Measurements from ENCODE around the gene SGK1. TPM values are rescaled to one million over a fixed set of nuclear protein-coding genes. Genes with fewer than 3 reads are reported as not detected.
"Not testable (repeated sequence)": the region's sequence is repeated elsewhere in the genome, so short reads cannot be mapped to it uniquely, and the experiment has no call there.

SGK1 gene
- polyA plus RNA-seq, 4 donors: 46.0 to 92.6 (median 83.0) TPM

DNA sequence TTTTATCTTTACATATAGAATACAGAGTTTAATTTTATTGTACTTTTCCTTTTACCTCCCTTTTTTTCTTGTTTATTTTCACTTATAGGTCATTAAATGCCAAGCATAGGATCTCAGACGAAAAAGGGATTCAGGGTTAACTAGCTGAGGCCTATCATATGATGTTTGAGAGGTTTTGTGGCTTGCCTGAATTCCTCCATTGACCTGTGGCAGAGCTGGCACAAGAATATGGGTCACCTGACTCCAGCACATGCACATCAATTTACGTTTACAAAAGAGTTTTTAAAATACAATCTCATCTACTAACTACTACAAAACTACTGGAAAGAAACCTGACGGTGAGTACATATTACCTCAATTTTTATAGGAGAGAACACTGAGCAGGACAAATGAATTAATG lies 60.4 kb downstream of the SGK1 start:
- no peak for DNase-seq (ENCODE audit: low read depth in 4 of 4, low spot score in 3 of 4)

GRCh38 chr6:134256862-134257261 lies 61.0 kb downstream of the SGK1 start:
- DNase-seq (ENCODE audit: low read depth in 4 of 4, low spot score in 3 of 4): no peak

DNA sequence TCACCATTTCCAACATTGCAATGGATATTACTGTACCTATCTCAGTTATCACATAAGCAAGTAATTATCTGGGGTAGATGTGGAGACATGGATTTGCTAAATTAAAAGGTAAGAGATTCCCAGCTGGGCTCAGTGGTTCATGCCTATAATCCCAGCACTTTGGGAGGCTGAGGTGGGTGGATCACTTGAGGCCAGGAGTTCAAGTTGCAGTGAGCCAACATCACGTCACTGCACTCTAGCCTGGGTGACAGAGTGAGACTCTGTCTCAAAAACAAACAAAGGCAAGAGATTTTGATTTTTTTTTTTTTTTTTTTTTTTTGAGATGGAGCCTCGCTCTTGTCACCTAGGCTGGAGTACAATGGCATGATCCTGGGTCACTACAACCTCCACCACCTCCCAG lies 62.6 kb downstream of the SGK1 start:
- DNase-seq (ENCODE audit: low read depth in 4 of 4, low spot score in 3 of 4): not testable (repeated sequence)

DNA sequence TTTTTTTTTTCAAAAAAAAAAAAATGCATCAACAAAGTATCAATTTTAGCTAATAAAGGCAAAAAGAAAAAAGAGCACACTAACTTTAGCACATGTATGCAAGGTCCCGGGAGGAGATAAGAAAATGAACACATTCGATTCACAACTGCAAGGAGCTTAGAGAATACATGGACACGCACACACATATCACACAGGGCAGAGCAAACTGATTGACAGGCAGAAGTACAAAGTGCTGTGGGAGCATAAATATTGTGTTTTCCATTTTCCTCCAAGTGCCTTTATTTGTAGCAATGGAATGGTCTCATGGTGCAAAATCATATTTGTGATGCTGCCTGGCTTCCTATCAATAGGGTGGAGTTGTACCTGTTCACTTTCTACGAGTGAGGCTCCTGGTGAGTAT lies 63.8 kb downstream of the SGK1 start:
- DNase-seq (ENCODE audit: low read depth in 4 of 4, low spot score in 3 of 4): no peak

DNA sequence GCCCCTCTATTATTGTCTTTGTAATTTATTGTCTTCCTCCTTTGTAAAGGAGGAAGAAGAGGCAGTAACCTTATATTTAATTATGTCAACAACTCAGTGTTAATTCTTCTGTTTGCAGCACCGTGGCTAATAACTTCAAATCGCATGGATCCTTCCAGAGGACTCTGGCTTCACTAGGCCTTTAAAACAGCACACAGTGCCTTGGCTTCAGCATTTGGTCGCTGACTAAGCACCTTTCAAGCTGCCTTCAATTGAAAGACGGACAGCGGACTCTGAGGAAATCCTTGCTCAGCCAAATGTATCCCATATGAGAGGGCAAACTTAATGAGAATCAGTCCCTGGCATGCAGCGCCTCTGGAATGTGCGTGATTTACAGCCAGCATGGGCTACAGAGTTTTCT lies 64.2 kb downstream of the SGK1 start:
- peak; percentile 38 to 62 (median 48) for DNase-seq (ENCODE audit: low read depth in 4 of 4, low spot score in 3 of 4)

GRCh38 chr6:134251320-134251719 lies 66.6 kb downstream of the SGK1 start:
- DNase-seq (ENCODE audit: low read depth in 4 of 4, low spot score in 3 of 4): no peak

DNA sequence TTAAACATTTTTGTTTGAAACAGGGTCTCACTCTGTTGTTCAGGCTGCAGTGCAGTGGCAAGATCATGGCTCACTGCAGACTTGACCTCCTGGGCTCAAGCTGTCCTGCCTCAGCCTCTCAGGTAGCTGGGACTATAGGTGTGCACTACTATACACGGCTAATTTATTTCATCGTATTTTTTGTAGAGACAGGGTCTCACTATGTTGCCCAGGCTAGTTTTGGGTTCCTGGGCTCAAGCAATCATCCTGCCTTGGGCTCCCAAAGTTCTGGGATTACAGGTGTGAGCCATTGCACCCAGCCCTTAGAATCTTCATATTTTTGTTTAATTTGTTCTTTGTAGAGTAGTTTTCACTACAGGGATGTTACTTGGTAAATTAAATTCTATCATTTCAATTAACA lies 67.1 kb downstream of the SGK1 start:
- DNase-seq (ENCODE audit: low read depth in 4 of 4, low spot score in 3 of 4): no peak

DNA sequence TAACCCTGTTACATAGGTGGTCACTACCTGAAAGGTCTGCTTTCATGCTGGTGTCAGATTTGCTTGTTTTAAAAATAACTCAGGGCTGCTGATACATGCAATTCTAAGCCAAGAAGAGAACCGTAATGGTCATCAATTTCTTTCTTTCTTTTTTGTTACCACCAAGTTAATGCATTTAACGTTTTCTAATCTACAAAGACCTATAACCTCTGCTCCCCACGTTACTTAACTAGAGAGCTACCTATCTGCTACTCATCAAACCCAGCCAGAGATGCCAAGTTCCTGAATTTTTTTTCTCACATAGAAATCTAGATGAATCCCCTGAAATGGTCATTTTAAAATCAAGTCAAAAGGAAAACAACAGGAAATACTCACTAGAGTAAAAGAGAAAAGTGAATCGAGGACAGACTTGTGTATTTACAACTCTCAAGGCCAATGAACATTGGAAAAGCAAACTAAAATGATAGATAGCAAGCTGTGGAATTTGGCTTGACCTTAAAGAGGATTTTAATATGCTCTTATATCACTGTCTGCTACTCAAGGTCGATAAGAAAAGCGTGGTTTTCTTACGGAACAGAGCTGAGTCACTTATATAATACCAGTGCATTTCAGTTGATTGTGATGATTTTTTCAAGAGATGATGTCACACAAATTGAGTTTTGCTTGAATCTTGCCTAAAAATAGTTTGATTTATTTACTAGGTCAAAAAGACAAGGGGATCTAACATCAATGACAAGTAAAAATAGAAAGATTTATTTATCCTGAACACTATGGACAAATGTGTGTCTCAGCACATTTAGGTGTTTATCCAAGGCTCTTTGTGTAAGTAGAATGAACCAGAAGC lies 67.9 kb downstream of the SGK1 start:
- no peak for DNase-seq (ENCODE audit: low read depth in 4 of 4, low spot score in 3 of 4)

GRCh38 chr6:134249239-134249758 lies 68.6 kb downstream of the SGK1 start:
- no peak for DNase-seq (ENCODE audit: low read depth in 4 of 4, low spot score in 3 of 4)

GRCh38 chr6:134247844-134248580 lies 69.9 kb downstream of the SGK1 start:
- no peak for DNase-seq (ENCODE audit: low read depth in 4 of 4, low spot score in 3 of 4)

GRCh38 chr6:134247231-134247833 lies 70.6 kb downstream of the SGK1 start:
- no peak for DNase-seq (ENCODE audit: low read depth in 4 of 4, low spot score in 3 of 4)

- no peak for DNase-seq (ENCODE audit: low read depth in 4 of 4, low spot score in 3 of 4)
These were observed 72.2 kb downstream of the SGK1 start for GRCh38 chr6:134245706-134246105.

DNA sequence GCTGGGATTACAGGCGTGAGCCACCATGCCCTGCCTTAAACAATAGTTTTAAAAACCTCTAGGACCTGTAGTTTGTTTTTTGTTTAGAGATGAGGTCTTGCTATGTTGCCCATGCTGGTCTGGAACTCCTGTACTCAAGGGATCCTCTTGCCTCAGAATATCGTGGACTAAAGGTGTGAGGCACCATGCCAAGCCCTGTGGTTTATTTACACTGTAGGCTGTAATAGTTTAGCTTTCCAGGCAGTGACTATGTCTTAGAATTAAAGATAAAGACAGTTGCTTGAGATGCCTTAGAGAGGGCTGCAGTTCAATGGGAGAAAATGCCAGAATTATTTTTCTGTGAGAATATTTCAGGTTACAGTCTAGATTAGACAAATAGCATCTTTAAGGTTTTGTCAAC lies 72.9 kb downstream of the SGK1 start:
- no peak for DNase-seq (ENCODE audit: low read depth in 4 of 4, low spot score in 3 of 4)

GRCh38 chr6:134240665-134241431 lies 77.1 kb downstream of the SGK1 start:
- no peak for DNase-seq (ENCODE audit: low read depth in 4 of 4, low spot score in 3 of 4)

DNA sequence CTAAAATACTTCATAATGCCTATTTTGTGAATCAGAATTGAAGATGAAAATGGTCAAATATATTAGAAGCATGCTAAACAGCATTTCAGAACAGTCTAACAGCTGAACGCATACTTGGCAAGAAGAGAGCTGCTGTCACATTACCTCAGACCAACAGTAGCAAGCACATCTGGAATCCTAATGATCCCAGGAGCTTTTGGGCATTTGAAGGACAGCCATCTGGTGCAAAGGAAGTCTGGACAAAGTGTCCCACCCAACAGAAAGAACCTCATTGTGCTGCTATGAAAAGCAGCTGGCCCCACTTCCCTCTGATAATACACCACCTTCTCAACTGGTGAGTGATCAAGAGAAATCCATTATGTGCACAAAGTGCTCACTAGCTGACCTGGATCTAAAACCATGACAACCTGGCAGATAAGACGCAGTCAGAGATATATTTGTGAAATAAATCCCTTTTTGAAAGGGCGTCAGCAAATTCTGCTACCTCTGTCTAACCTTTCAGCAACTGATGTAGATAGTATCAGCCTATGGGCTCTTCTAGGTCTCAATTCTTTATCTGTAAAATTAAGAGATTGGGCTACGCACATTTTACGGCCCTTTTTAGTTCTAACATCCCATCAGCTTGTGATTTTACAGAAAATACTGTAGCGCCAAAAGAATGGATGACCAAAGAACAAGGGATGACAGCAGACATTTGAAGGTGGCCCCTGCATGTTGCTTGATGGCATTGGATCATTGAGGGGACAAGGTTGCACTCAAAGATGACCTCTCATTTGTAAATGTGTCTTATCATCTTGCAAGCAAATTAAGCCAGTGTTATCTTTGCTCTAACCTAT lies 78.7 kb downstream of the SGK1 start:
- no peak for DNase-seq (ENCODE audit: low read depth in 4 of 4, low spot score in 3 of 4)

GRCh38 chr6:134238006-134238405 lies 79.9 kb downstream of the SGK1 start:
- no peak for DNase-seq (ENCODE audit: low read depth in 4 of 4, low spot score in 3 of 4)

DNA sequence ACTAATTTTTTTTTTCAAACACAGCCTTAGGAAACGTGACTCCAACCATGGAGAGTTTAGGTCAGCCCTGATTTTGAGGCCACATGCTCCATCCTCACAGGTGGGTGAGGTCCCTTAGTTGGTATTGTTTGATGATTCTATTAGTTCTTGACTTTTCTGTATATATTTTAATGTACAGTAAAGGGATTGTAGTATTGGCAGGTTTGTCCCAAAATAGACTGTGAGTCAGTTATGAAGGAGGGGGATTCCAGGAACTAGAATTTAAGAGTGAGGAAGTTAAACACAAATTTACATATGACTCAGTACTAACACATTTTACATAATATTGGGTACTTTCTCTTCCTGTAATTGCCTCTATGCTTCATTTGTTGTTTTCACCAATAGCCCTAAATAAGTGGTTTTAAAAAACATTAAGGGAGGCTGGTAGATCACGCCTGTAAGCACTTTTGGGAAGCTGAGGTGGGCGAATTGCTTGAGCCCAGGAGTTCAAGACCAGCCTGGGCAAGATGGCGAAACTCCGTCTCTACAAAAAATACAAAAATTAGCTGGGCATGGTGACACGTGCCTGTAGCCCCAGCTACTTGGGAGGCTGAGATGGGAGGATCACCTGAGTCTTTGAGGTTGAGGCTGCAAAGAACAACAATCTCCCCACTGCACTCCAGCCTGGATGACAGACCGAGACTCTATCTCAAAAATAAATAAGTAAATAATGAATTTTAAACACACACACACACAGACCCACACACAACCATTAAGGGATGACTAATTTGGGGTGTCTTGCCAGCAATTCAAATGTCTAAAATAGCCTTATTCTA lies 81.8 kb downstream of the SGK1 start:
- no peak for DNase-seq (ENCODE audit: low read depth in 4 of 4, low spot score in 3 of 4)

- not testable (repeated sequence) for DNase-seq (ENCODE audit: low read depth in 4 of 4, low spot score in 3 of 4)
These were observed 82.6 kb downstream of the SGK1 start for GRCh38 chr6:134235334-134235733.
